Activated B cell treated with CpG ODN at 0.5 μM for 24 hours (primary cell): Measurements from ENCODE around the gene PM20D1. TPM values are rescaled to one million over a fixed set of nuclear protein-coding genes. Genes with fewer than 3 reads are reported as not detected.
"Not testable (repeated sequence)": the region's sequence is repeated elsewhere in the genome, so short reads cannot be mapped to it uniquely, and the experiment has no call there.

Source experiments
- ATAC-seq: fragments of 200-7000 bp; cut with Tn5 transposase; one replicate; pipeline ENCODE4 v1.10.0; 2021; ENCODE audit warnings: low read depth, mild to moderate bottlenecking, moderate library complexity
- CTCF ChIA-PET: fragments of 350-600 bp; sonication (Branson Sonifier 250); formaldehyde crosslinking; loops from one replicate; lab custom pipeline; 2021; ENCODE audit warnings: antibody characterized with exemption; lab: Charles Lee
- POLR2A ChIA-PET: fragments of 350-600 bp; sonication (Branson Sonifier 250); formaldehyde crosslinking; loops from one replicate; lab custom pipeline; 2021; ENCODE audit warnings: antibody characterized with exemption; lab: Charles Lee
- DNase-seq: peaks from one replicate; pipeline ENCODE4 v3.0.0; 2022
- H3K27ac Mint-ChIP-seq: one replicate; pipeline ENCODE4 v1.8.0; 2020; ENCODE audit warnings: mixed read lengths
- H3K27me3 Mint-ChIP-seq: one replicate; pipeline ENCODE4 v1.8.0; 2021; ENCODE audit warnings: mixed read lengths
- H3K36me3 Mint-ChIP-seq: one replicate; pipeline ENCODE4 v1.8.0; 2021; ENCODE audit warnings: low read depth, mixed read lengths
- H3K4me1 Mint-ChIP-seq: one replicate; pipeline ENCODE4 v1.8.0; 2021; ENCODE audit warnings: mixed read lengths
- H3K4me3 Mint-ChIP-seq: one replicate; pipeline ENCODE4 v1.8.0; 2020; ENCODE audit warnings: mild to moderate bottlenecking, mixed read lengths
- H3K9me3 Mint-ChIP-seq: one replicate; pipeline ENCODE4 v1.8.0; 2020; ENCODE audit warnings: mixed read lengths
- intact Hi-C: fragments of 100-400 bp; cut with micrococcal nuclease; formaldehyde crosslinking; loops from one replicate; pipeline ENCODE4 v1.15.1; 2024
- total RNA-seq: library from RNA; stranded (reverse); gene quantifications from 2 replicates; pipeline ENCODE4 v1.2.3, GENCODE V29; 2022
- TF ChIP-seq, protein P1 (sequence below): fragments of 200-600 bp; IDR thresholded peaks from one replicate; pipeline ENCODE4 v1.8.0; 2022; ENCODE audit warnings: antibody characterized with exemption, mild to moderate bottlenecking

Gene PM20D1
- total RNA-seq, 1 donor from 2014 or later, result 2.1 TPM

DNA sequence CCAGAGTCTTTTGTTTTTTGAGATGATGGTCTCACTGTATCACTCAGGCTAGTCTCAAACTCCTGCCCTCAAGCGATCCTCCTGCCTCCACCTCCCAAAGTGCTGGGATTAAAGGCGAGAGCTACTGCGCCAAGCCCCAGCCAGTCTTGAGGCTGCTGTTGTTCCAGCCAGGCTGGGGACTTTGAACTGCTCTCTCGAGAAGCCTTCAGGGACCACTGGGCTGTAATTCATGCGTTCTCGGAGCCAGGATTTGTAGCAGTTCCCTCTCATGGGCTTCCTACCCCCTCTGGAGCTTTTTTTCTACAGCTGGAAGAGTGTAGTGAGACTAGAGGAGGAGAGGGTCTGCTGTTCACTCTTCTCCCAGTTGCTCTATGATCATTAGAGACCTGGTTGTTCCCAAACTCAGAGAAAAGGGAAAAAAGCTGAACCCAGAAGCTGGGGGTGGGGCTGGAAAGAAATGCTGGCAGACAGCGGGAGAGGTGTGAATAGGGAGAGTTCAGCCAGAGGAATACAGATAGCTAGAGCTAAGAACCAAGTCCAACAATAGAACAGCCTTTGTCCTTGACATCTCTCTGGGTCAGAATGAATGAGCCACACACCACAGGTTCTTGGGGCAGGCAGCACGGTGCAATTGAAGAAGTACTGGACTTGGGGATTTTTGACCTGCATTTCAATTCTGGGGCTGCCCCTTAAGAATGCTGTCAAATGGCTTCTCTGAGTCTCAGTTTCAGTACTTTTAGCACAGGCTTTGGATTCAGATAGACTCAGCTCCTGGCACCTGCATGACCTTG, 23.7 kb downstream of the PM20D1 start:
- peak; percentile 70 for ATAC-seq
- CTCF ChIA-PET, result interaction anchor here (0.9 to 1.7 kb wide), 5 partner anchors 9 to 151 kb away, joined by 3 to 5 read pairs (median 4); no protein-coding TSS in a partner anchor
- TF ChIP-seq, protein P1, sequence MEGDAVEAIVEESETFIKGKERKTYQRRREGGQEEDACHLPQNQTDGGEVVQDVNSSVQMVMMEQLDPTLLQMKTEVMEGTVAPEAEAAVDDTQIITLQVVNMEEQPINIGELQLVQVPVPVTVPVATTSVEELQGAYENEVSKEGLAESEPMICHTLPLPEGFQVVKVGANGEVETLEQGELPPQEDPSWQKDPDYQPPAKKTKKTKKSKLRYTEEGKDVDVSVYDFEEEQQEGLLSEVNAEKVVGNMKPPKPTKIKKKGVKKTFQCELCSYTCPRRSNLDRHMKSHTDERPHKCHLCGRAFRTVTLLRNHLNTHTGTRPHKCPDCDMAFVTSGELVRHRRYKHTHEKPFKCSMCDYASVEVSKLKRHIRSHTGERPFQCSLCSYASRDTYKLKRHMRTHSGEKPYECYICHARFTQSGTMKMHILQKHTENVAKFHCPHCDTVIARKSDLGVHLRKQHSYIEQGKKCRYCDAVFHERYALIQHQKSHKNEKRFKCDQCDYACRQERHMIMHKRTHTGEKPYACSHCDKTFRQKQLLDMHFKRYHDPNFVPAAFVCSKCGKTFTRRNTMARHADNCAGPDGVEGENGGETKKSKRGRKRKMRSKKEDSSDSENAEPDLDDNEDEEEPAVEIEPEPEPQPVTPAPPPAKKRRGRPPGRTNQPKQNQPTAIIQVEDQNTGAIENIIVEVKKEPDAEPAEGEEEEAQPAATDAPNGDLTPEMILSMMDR, result no peak

DNA sequence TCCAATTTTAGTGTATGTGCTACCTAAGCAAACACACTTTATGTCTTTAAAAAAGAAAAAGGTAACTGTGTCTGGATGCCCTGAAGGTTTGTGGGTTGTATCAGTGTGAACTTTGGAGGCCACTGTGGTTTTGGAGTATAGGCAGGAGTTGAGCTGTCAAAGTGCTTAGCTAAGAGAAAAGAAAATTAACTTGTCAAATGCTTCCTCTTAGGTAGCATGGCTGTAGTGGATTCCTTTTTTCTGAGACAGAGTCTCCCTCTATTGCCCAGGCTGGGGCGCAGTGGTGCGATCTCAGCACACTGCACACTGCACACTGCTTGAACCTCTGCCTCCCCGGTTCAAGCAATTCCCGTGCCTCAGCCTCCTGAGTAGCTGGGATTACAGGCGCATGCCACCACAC, 25.8 kb downstream of the PM20D1 start:
- H3K27ac Mint-ChIP-seq, result no peak overlapping the region
- ChIA-PET CTCF (interaction anchor here (0.8 to 1.0 kb wide), 2 partner anchors 32 kb away, joined by 3 read pairs; no protein-coding TSS in a partner anchor), POLR2A (interaction anchor here (0.6 to 1.8 kb wide), 4 partner anchors 11 to 52 kb away, joined by 4 to 6 read pairs (median 4); partner anchors contain the start of genes RAB29 and SLC41A1)
- H3K4me3 Mint-ChIP-seq, result no peak overlapping the region
- intact Hi-C loops, result no loop called here
- H3K9me3 Mint-ChIP-seq, result peaks cover 8% of the 10 kb centered on the region
- no peaks in the 10 kb centered on the region for H3K27me3 Mint-ChIP-seq
- H3K36me3 Mint-ChIP-seq, result peaks cover 4% of the 10 kb centered on the region
- peaks cover 39% of the 10 kb centered on the region for H3K4me1 Mint-ChIP-seq
- TF ChIP-seq, protein P1, result no peak
- ATAC-seq (no peak), DNase-seq (no peak)

More for the DNA sequence above, 23.7 kb downstream of the PM20D1 start:
- DNase-seq, result no peak
- Mint-ChIP-seq H3K9me3 (peaks cover 8% of the 10 kb centered on the region), H3K4me1 (peaks cover 39% of the 10 kb centered on the region), H3K36me3 (peaks cover 4% of the 10 kb centered on the region), H3K27me3 (no peaks in the 10 kb centered on the region), H3K4me3 (peak overlapping the region; percentile 26), H3K27ac (peak overlapping the region; percentile 54)
- POLR2A ChIA-PET, result interaction anchor here (0.6 to 1.1 kb wide), 3 partner anchors 14 to 54 kb away, joined by 3 to 6 read pairs (median 3); partner anchors contain the start of gene SLC41A1
- intact Hi-C loops, result no loop called here

DNA sequence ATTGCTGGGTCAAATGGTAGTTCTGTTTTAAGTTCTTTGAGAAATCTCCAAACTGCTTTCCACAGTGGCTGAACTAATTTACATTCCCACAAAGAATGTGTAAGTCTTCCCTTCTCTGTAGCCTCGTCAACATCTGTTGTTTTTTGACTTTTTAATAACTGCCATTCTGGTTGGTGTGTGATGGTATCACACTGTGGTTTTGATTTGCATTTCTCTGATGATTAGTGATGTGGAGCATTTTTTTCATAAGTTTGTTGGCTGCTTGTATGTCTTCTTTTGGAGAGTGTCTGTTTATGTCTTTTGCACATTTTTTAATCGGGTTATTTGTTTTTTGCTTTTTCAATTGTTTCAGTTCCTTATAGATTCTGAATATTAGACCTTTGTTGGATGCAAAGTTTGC, 26.7 kb downstream of the PM20D1 start:
- not testable (repeated sequence) for H3K27me3 Mint-ChIP-seq, H3K9me3 Mint-ChIP-seq, H3K36me3 Mint-ChIP-seq, DNase-seq
- Mint-ChIP-seq H3K4me3 (peak overlapping the region; percentile 64), H3K27ac (peak overlapping the region; percentile 78), H3K4me1 (peaks cover 39% of the 10 kb centered on the region)
- ChIA-PET CTCF (interaction anchor here (1.0 kb wide), 1 partner anchor 31 kb away, joined by 3 read pairs; no protein-coding TSS in a partner anchor), POLR2A (interaction anchor here (1.3 to 1.8 kb wide), 2 partner anchors 31 to 49 kb away, joined by 4 to 6 read pairs; partner anchors contain the start of gene RAB29)
- intact Hi-C loops, result loop anchor here (1.0 kb wide), 1 partner anchor 31 kb away; no protein-coding TSS in a partner anchor
- peak; percentile 71 for ATAC-seq

DNA sequence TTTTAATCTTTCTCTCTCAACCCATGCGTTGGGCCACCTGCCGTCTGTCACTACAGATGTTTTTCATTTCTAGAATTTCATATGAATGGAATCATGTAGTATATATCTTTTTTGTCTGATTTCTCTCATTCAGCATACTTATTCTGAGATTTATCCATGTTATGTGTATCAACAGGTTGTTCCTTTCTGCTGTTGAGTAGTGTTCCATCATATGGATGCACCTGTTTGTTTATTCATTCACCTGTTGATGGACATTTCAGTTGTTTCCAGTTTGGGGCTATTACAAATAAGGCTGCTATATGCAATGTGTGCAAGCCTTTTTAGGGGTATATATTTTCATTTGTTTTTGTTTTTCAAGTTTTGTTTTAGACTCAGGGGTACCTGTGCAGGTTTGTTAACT, 27.5 kb downstream of the PM20D1 start:
- H3K4me1 Mint-ChIP-seq, result peaks cover 39% of the 10 kb centered on the region
- DNase-seq (no peak), ATAC-seq (no peak)
- no peaks in the 10 kb centered on the region for H3K36me3 Mint-ChIP-seq
- TF ChIP-seq, protein P1, result no peak
- POLR2A ChIA-PET, result no interaction called here
- no peak overlapping the region for H3K27ac Mint-ChIP-seq
- H3K27me3 Mint-ChIP-seq, result no peaks in the 10 kb centered on the region
- no peak overlapping the region for H3K4me3 Mint-ChIP-seq
- H3K9me3 Mint-ChIP-seq, result peaks cover 8% of the 10 kb centered on the region
- CTCF ChIA-PET, result no interaction called here
- intact Hi-C loops, result no loop called here

DNA sequence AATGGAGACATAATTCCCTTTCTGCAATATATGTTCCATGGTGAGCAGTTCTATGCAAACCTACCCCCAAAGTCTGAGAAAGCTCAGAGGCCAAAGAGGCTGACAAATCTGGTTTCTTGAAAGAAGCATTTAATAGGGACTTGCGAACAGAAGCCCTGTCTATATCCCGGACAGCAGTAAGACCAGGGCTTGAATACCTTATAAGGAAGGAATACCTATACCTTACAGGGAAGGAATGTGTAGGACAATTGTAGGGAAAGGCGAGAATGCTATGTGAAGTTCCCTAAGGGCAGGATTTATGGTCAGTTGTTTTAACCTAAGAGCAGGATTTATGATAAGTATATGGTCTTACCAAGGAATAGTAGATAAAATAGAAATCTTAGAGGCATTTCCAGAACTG, 31.9 kb downstream of the PM20D1 start:
- Mint-ChIP-seq H3K27me3 (no peaks in the 10 kb centered on the region), H3K4me3 (no peak overlapping the region), H3K9me3 (peaks cover 2% of the 10 kb centered on the region), H3K27ac (no peak overlapping the region), H3K36me3 (peaks cover 3% of the 10 kb centered on the region), H3K4me1 (peaks cover 19% of the 10 kb centered on the region)
- DNase-seq (no peak), ATAC-seq (no peak)
- CTCF ChIA-PET, result interaction anchor here (1.2 kb wide), 1 partner anchor 7 kb away, joined by 4 read pairs; no protein-coding TSS in a partner anchor
- POLR2A ChIA-PET, result interaction anchor here (1.8 kb wide), 1 partner anchor 43 kb away, joined by 5 read pairs; the partner anchor contains the start of gene RAB29
- intact Hi-C loops, result no loop called here
- TF ChIP-seq, protein P1, result no peak
